Fibroblast of lung (primary cell): ENCODE measurements around the gene INPP1. TPM values are rescaled to one million over a fixed set of nuclear protein-coding genes. Genes with fewer than 3 reads are reported as not detected.
"Not testable (repeated sequence)": the region's sequence is repeated elsewhere in the genome, so short reads cannot be mapped to it uniquely, and the experiment has no call there.

Experiments
- DNase-seq, 2 donors: peaks; one replicate each; pipeline versions ENCODE4 v3.0.0 to v3.0.0-alpha.2; 2010; ENCODE audit warnings: low read depth in 2 of 2
- H2AFZ ChIP-seq: 2 replicates; pipeline ENCODE4 v1.5.1; 2012; ENCODE audit warnings: low read length, control low read depth, inconsistent platforms
- H3K27ac ChIP-seq: 2 replicates; pipeline ENCODE4 v1.5.1; 2011; ENCODE audit warnings: low read length, control low read depth; ENCODE audit not compliant: insufficient read depth
- H3K27me3 ChIP-seq: 2 replicates; pipeline ENCODE4 v1.5.1; 2011; ENCODE audit warnings: mild to moderate bottlenecking, low read length; ENCODE audit not compliant: control insufficient read depth, insufficient read depth
- H3K36me3 ChIP-seq: 2 replicates; pipeline ENCODE4 v1.5.1; 2011; ENCODE audit warnings: low read length; ENCODE audit not compliant: control insufficient read depth, insufficient read depth
- H3K4me1 ChIP-seq: 2 replicates; pipeline ENCODE4 v1.5.1; 2011; ENCODE audit warnings: low read length; ENCODE audit not compliant: control insufficient read depth, insufficient read depth; ENCODE audit errors: extremely low read depth
- H3K4me2 ChIP-seq: 2 replicates; pipeline ENCODE4 v1.5.1; 2011; ENCODE audit warnings: low read length, control low read depth; ENCODE audit not compliant: insufficient read depth; ENCODE audit errors: extremely low read depth
- H3K4me3 ChIP-seq, 4 experiments: fragments of 200-600 bp in 1 of 4; sonication (generic) in 1 of 4; replicated peaks in 1 of 4; 2 replicates each; pipeline ENCODE4 v1.5.1; 2011 to 2016; ENCODE audit warnings: low read length in 4 of 4, low read depth in 3 of 4, mild to moderate bottlenecking in 3 of 4, control low read depth in 2 of 4, inconsistent platforms in 1 of 4, mixed read lengths in 1 of 4; ENCODE audit not compliant: insufficient read depth in 1 of 4; ENCODE audit errors: control extremely low read depth in 1 of 4
- H3K79me2 ChIP-seq: 2 replicates; pipeline ENCODE4 v1.5.1; 2012; ENCODE audit warnings: mild to moderate bottlenecking, low read length, inconsistent platforms; ENCODE audit not compliant: control insufficient read depth, insufficient read depth
- H3K9ac ChIP-seq: 2 replicates; pipeline ENCODE4 v1.5.1; 2011; ENCODE audit warnings: mild to moderate bottlenecking, low read length, control low read depth; ENCODE audit not compliant: insufficient read depth
- H3K9me3 ChIP-seq: 2 replicates; pipeline ENCODE4 v1.5.1; 2012; ENCODE audit warnings: low read depth, low read length; ENCODE audit not compliant: control insufficient read depth, insufficient read depth
- H4K20me1 ChIP-seq: 2 replicates; pipeline ENCODE4 v1.5.1; 2011; ENCODE audit warnings: low read length; ENCODE audit not compliant: control insufficient read depth, insufficient read depth; ENCODE audit errors: extremely low read depth
- EZH2 ChIP-seq: IDR thresholded peaks from 2 replicates; pipeline ENCODE4 v1.5.1; 2012; ENCODE audit warnings: low read length, control low read depth, mild to moderate bottlenecking; ENCODE audit errors: missing control alignments
- polyA plus RNA-seq, 2 donors: library from polyadenylated mRNA; depleted of rRNA in 1 of 2; stranded (reverse) in 1 of 2; unstranded in 1 of 2; fragments of >200 nt; gene quantifications; 2 replicates each; pipeline ENCODE4 v1.2.1, GENCODE V29; 2011 to 2012; ENCODE audit warnings: missing spikeins in 1 of 2
- total RNA-seq: library from RNA; depleted of rRNA; stranded (reverse); fragments of >200 nt; gene quantifications from 2 replicates; pipeline ENCODE4 v1.2.1, GENCODE V29; 2014
- TF ChIP-seq, protein P1 (sequence below), 2 donors: IDR thresholded peaks in 1 of 2; conservative IDR thresholded peaks in 1 of 2; 1 replicate in 1 of 2; 2 replicates in 1 of 2; pipeline ENCODE4 v1.5.1; 2011 to 2012; ENCODE audit warnings: low read length in 2 of 2, control low read depth in 1 of 2, inconsistent platforms in 1 of 2, low read depth in 1 of 2, mild to moderate bottlenecking in 1 of 2

INPP1 gene
- total and polyA plus RNA-seq, 2 donors (not counting 1 experiment from before 2014, with no cell fraction given) = 14.0 to 16.4 TPM

DNA sequence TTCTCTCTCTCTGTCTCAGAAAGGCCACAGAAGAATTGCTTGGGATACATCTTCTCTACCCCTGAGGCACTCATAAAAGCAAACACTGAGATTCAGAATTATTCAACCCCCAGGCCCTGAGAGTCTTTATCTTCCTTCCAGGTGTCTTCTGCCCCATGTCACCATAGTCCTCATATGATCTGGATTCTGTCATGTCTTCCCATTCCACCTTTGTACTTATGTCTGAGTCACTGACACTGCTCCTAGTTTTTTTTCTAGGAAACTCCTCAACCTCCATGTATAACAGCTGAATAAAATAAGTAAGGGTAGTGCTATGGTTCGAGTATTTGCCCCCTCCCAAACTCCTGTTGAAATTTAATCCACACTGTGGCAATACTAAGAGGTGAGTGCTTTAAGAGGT, 35.4 kb upstream of the INPP1 start:
- no peak overlapping the region for H3K4me2 ChIP-seq
- TF ChIP-seq, protein P1, sequence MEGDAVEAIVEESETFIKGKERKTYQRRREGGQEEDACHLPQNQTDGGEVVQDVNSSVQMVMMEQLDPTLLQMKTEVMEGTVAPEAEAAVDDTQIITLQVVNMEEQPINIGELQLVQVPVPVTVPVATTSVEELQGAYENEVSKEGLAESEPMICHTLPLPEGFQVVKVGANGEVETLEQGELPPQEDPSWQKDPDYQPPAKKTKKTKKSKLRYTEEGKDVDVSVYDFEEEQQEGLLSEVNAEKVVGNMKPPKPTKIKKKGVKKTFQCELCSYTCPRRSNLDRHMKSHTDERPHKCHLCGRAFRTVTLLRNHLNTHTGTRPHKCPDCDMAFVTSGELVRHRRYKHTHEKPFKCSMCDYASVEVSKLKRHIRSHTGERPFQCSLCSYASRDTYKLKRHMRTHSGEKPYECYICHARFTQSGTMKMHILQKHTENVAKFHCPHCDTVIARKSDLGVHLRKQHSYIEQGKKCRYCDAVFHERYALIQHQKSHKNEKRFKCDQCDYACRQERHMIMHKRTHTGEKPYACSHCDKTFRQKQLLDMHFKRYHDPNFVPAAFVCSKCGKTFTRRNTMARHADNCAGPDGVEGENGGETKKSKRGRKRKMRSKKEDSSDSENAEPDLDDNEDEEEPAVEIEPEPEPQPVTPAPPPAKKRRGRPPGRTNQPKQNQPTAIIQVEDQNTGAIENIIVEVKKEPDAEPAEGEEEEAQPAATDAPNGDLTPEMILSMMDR (conservative IDR thresholded peaks at IDR 0.05 in 1 of 2, IDR thresholded peaks at IDR 0.05 in 1 of 2; ENCODE audit: low read depth in 1 of 2, low read length in 2 of 2) = no peak
- no peak for TF ChIP-seq EZH2
- no peak overlapping the region for H3K9ac ChIP-seq
- H3K27ac ChIP-seq = no peak overlapping the region
- H3K79me2 ChIP-seq = no peaks in the 10 kb centered on the region
- no peaks in the 10 kb centered on the region for H4K20me1 ChIP-seq
- H3K4me1 ChIP-seq = no peaks in the 10 kb centered on the region
- no peak overlapping the region for H2AFZ ChIP-seq
- no peak overlapping the region for H3K4me3 ChIP-seq
- DNase-seq = no peak
- H3K9me3 ChIP-seq = no peaks in the 10 kb centered on the region
- no peaks in the 10 kb centered on the region for H3K27me3 ChIP-seq
- no peaks in the 10 kb centered on the region for H3K36me3 ChIP-seq

DNA sequence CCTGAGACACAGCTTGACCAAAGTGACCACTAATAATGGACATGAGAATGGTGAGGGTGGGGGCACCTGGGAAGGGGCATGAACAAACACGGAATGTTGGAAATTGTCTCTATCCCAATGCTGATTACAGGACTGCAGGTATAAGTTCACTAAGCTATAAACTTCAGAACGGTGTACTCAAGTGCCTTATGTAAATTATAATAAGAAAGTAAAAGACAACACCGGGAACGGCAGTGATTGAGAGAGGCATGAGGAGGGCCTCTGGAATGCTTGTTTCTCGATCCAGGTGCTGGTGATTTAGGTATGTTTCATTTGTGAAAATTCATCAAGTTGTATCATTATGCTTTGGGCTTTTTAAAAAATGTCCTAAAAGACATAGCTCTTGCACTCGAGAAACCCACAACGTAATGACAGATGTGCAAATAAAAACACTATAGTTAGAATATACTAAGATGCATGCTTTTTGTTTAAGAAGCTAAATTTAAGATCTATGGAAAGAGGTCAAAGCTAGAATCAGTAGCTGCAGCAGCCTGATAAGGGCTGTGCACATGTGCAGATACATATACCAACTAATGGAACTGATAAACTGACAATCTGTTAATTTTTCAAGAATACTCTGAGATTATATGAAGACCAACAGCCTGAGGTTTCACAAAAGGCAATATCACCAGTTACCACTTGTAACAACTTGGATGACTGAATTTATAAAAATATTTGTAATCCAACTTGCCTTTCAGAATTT, 31.3 kb upstream of the INPP1 start:
- Histone ChIP-seq H3K9ac (no peak overlapping the region), H3K79me2 (no peaks in the 10 kb centered on the region), H3K36me3 (no peaks in the 10 kb centered on the region), H3K9me3 (no peaks in the 10 kb centered on the region), H4K20me1 (no peaks in the 10 kb centered on the region), H3K4me3 (no peak overlapping the region), H3K27ac (no peak overlapping the region), H3K27me3 (no peaks in the 10 kb centered on the region), H3K4me1 (no peaks in the 10 kb centered on the region), H3K4me2 (no peak overlapping the region), H2AFZ (no peak overlapping the region)
- TF ChIP-seq EZH2 = no peak
- TF ChIP-seq, protein P1 (conservative IDR thresholded peaks at IDR 0.05 in 1 of 2, IDR thresholded peaks at IDR 0.05 in 1 of 2; ENCODE audit: low read depth in 1 of 2, low read length in 2 of 2) = no peak
- DNase-seq = no peak

DNA sequence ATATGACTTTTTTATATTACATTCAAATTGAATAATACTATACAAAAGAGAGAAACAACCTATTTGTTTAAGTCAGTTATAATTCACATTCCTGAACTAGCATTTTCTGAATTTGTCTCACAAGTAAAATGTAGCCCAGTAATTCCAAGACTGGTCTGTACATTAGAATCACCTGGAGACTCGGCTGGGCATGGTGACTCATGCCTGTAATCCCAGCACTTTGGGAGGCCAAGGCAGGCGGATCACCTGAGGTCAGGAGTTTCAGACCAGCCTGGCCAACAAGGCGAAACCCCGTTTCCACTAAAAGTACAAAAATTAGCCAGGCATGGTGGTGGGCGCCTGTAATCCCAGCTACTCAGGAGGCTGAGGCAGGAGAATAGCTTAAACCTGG, 30.8 kb upstream of the INPP1 start:
- not testable (repeated sequence) for H3K9ac ChIP-seq, H3K9me3 ChIP-seq, H3K36me3 ChIP-seq

More for the DNA sequence above, 30.8 kb upstream of the INPP1 start:
- not testable (repeated sequence) for H3K4me1 ChIP-seq, DNase-seq, H3K27ac ChIP-seq, H4K20me1 ChIP-seq, H2AFZ ChIP-seq, H3K4me2 ChIP-seq, H3K4me3 ChIP-seq, H3K27me3 ChIP-seq, H3K79me2 ChIP-seq
